ENCODE results near the gene TFPI.
"Not testable (repeated sequence)": the region's sequence is repeated elsewhere in the genome, so short reads cannot be mapped to it uniquely, and the experiment has no call there.

TFPI gene

GRCh38 chr2:187532333-187533120 lies 21.7 kb downstream of the TFPI start:
- no peaks in the 10 kb centered on the region for H3K36me3 ChIP-seq (ENCODE audit: control insufficient read depth, insufficient read depth, low read length)
- no peaks in the 10 kb centered on the region for H3K4me1 ChIP-seq (ENCODE audit: control insufficient read depth, insufficient read depth, low read length)
- no peak overlapping the region for H3K9ac ChIP-seq (ENCODE audit: low read length)
- no peaks in the 10 kb centered on the region for H3K27me3 ChIP-seq (ENCODE audit: control insufficient read depth, insufficient read depth, low read length)
- H3K27ac ChIP-seq (ENCODE audit: low read depth, low read length): no peak overlapping the region
- no peak overlapping the region for H3K4me3 ChIP-seq (ENCODE audit: low read length)

- Histone ChIP-seq H3K36me3 (ENCODE audit: control insufficient read depth, insufficient read depth, low read length) (no peaks in the 10 kb centered on the region), H3K4me3 (ENCODE audit: low read length) (no peak overlapping the region), H3K27me3 (ENCODE audit: control insufficient read depth, insufficient read depth, low read length) (no peaks in the 10 kb centered on the region), H3K27ac (ENCODE audit: low read depth, low read length) (no peak overlapping the region), H3K9ac (ENCODE audit: low read length) (no peak overlapping the region), H3K4me1 (ENCODE audit: control insufficient read depth, insufficient read depth, low read length) (no peaks in the 10 kb centered on the region)
Observed at GRCh38 chr2:187529977-187530721, 24.1 kb downstream of the TFPI start.

GRCh38 chr2:187529248-187529976 lies 24.8 kb downstream of the TFPI start:
- H3K27ac ChIP-seq (ENCODE audit: low read depth, low read length): no peak overlapping the region

GRCh38 chr2:187528042-187528441 lies 26.2 kb downstream of the TFPI start:
- Histone ChIP-seq H3K36me3 (ENCODE audit: control insufficient read depth, insufficient read depth, low read length) (no peaks in the 10 kb centered on the region), H3K4me3 (ENCODE audit: low read length) (no peak overlapping the region)

More at GRCh38 chr2:187529248-187529976, 24.8 kb downstream of the TFPI start:
- no peak overlapping the region for H3K4me3 ChIP-seq (ENCODE audit: low read length)
- H3K9ac ChIP-seq (ENCODE audit: low read length): no peak overlapping the region
- H3K4me1 ChIP-seq (ENCODE audit: control insufficient read depth, insufficient read depth, low read length): no peaks in the 10 kb centered on the region
- no peaks in the 10 kb centered on the region for H3K36me3 ChIP-seq (ENCODE audit: control insufficient read depth, insufficient read depth, low read length)
- no peaks in the 10 kb centered on the region for H3K27me3 ChIP-seq (ENCODE audit: control insufficient read depth, insufficient read depth, low read length)

GRCh38 chr2:187527262-187527661 lies 27.0 kb downstream of the TFPI start:
- Histone ChIP-seq H3K4me1 (ENCODE audit: control insufficient read depth, insufficient read depth, low read length) (no peaks in the 10 kb centered on the region), H3K27me3 (ENCODE audit: control insufficient read depth, insufficient read depth, low read length) (no peaks in the 10 kb centered on the region), H3K27ac (ENCODE audit: low read depth, low read length) (no peak overlapping the region), H3K9ac (ENCODE audit: low read length) (no peak overlapping the region), H3K36me3 (ENCODE audit: control insufficient read depth, insufficient read depth, low read length) (no peaks in the 10 kb centered on the region), H3K4me3 (ENCODE audit: low read length) (no peak overlapping the region)

More at GRCh38 chr2:187528042-187528441, 26.2 kb downstream of the TFPI start:
- no peaks in the 10 kb centered on the region for H3K4me1 ChIP-seq (ENCODE audit: control insufficient read depth, insufficient read depth, low read length)
- H3K27me3 ChIP-seq (ENCODE audit: control insufficient read depth, insufficient read depth, low read length): no peaks in the 10 kb centered on the region
- no peak overlapping the region for H3K9ac ChIP-seq (ENCODE audit: low read length)
- no peak overlapping the region for H3K27ac ChIP-seq (ENCODE audit: low read depth, low read length)

- Histone ChIP-seq H3K36me3 (ENCODE audit: control insufficient read depth, insufficient read depth, low read length) (no peaks in the 10 kb centered on the region), H3K27ac (ENCODE audit: low read depth, low read length) (no peak overlapping the region), H3K9ac (ENCODE audit: low read length) (no peak overlapping the region), H3K27me3 (ENCODE audit: control insufficient read depth, insufficient read depth, low read length) (no peaks in the 10 kb centered on the region), H3K4me1 (ENCODE audit: control insufficient read depth, insufficient read depth, low read length) (no peaks in the 10 kb centered on the region), H3K4me3 (ENCODE audit: low read length) (no peak overlapping the region)
Observed at GRCh38 chr2:187526792-187527191, 27.4 kb downstream of the TFPI start.

GRCh38 chr2:187525163-187525900 lies 28.9 kb downstream of the TFPI start:
- H3K4me3 ChIP-seq (ENCODE audit: low read length): no peak overlapping the region
- no peaks in the 10 kb centered on the region for H3K4me1 ChIP-seq (ENCODE audit: control insufficient read depth, insufficient read depth, low read length)
- H3K9ac ChIP-seq (ENCODE audit: low read length): no peak overlapping the region
- no peaks in the 10 kb centered on the region for H3K27me3 ChIP-seq (ENCODE audit: control insufficient read depth, insufficient read depth, low read length)
- H3K27ac ChIP-seq (ENCODE audit: low read depth, low read length): no peak overlapping the region
- H3K36me3 ChIP-seq (ENCODE audit: control insufficient read depth, insufficient read depth, low read length): no peaks in the 10 kb centered on the region

- H3K27me3 ChIP-seq (ENCODE audit: control insufficient read depth, insufficient read depth, low read length): no peaks in the 10 kb centered on the region
- no peaks in the 10 kb centered on the region for H3K36me3 ChIP-seq (ENCODE audit: control insufficient read depth, insufficient read depth, low read length)
- H3K4me1 ChIP-seq (ENCODE audit: control insufficient read depth, insufficient read depth, low read length): no peaks in the 10 kb centered on the region
- H3K4me3 ChIP-seq (ENCODE audit: low read length): no peak overlapping the region
- no peak overlapping the region for H3K9ac ChIP-seq (ENCODE audit: low read length)
- H3K27ac ChIP-seq (ENCODE audit: low read depth, low read length): no peak overlapping the region
Observed at GRCh38 chr2:187523325-187523724, 30.9 kb downstream of the TFPI start.

- Histone ChIP-seq H3K27me3 (ENCODE audit: control insufficient read depth, insufficient read depth, low read length) (no peaks in the 10 kb centered on the region), H3K9ac (ENCODE audit: low read length) (no peak overlapping the region), H3K36me3 (ENCODE audit: control insufficient read depth, insufficient read depth, low read length) (no peaks in the 10 kb centered on the region), H3K4me1 (ENCODE audit: control insufficient read depth, insufficient read depth, low read length) (no peaks in the 10 kb centered on the region), H3K27ac (ENCODE audit: low read depth, low read length) (no peak overlapping the region), H3K4me3 (ENCODE audit: low read length) (no peak overlapping the region)
Observed at GRCh38 chr2:187520121-187520624, 34.1 kb downstream of the TFPI start.

GRCh38 chr2:187519419-187520120 lies 34.7 kb downstream of the TFPI start:
- H3K27me3 ChIP-seq (ENCODE audit: control insufficient read depth, insufficient read depth, low read length): no peaks in the 10 kb centered on the region
- H3K27ac ChIP-seq (ENCODE audit: low read depth, low read length): no peak overlapping the region
- H3K4me3 ChIP-seq (ENCODE audit: low read length): no peak overlapping the region
- no peaks in the 10 kb centered on the region for H3K4me1 ChIP-seq (ENCODE audit: control insufficient read depth, insufficient read depth, low read length)
- no peak overlapping the region for H3K9ac ChIP-seq (ENCODE audit: low read length)
- no peaks in the 10 kb centered on the region for H3K36me3 ChIP-seq (ENCODE audit: control insufficient read depth, insufficient read depth, low read length)

- H3K9ac ChIP-seq (ENCODE audit: low read length); H3K4me3 ChIP-seq (ENCODE audit: low read length); H3K27ac ChIP-seq (ENCODE audit: low read depth, low read length); H3K36me3 ChIP-seq (ENCODE audit: control insufficient read depth, insufficient read depth, low read length); H3K4me1 ChIP-seq (ENCODE audit: control insufficient read depth, insufficient read depth, low read length); H3K27me3 ChIP-seq (ENCODE audit: control insufficient read depth, insufficient read depth, low read length): not testable (repeated sequence)
Observed at GRCh38 chr2:187517750-187518361, 36.4 kb downstream of the TFPI start.
